SK-N-MC (cell line): ENCODE measurements around the gene MAPKAPK2.

Source experiments
- FOXP2 ChIP-seq: optimal IDR thresholded peaks from 2 replicates; pipeline ENCODE3; 2011; ENCODE audit warnings: mild to moderate bottlenecking, moderate library complexity; ENCODE audit not compliant: insufficient read depth; ENCODE audit errors: extremely low read length, control extremely low read depth
- POLR2AphosphoS5 ChIP-seq: IDR thresholded peaks from 2 replicates; pipeline ENCODE4 v1.6.1; 2012; ENCODE audit warnings: mild to moderate bottlenecking, low read depth, low read length, borderline replicate concordance

DNA sequence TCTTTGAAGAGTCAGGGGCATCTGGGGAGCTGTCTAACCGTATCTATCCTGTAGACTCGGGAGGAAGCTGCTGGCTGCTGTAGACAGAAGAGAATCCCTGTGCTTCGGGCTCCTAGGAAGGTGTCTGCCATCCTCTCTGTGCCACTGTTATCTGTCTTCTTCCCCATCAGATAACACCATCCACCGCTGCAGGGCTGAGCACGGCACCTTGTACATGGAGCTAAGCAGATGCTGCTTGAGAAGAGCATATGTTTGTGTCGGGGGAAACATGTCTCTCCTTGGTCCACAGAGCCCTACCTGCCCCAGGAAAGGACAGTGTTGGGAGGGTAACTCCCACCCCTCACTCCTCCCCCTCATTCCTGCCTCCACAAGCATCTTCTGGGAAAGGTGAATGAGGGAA lies 1.4 kb upstream of the MAPKAPK2 start:
- no peak for TF ChIP-seq POLR2AphosphoS5
- no peak for TF ChIP-seq FOXP2
